OCI-LY1 (cell line): Measurements from ENCODE around the gene PPM1N.

ENCODE experiments used
- EZH2 ChIP-seq: fragments of 200-600 bp; sonication (generic), shearing (Covaris generic); IDR thresholded peaks from 2 replicates; pipeline ENCODE4 v1.8.0; 2017; ENCODE audit warnings: borderline replicate concordance, mixed run types, mild to moderate bottlenecking, antibody characterized with exemption, low read length, moderate library complexity, mixed read lengths
- TF ChIP-seq, protein P1 (sequence below): fragments of 200-600 bp; sonication (generic), shearing (Covaris generic); IDR thresholded peaks from 2 replicates; pipeline ENCODE4 v1.5.1; 2017; ENCODE audit warnings: mild to moderate bottlenecking, antibody characterized with exemption, low read length, moderate library complexity, mixed read lengths

DNA sequence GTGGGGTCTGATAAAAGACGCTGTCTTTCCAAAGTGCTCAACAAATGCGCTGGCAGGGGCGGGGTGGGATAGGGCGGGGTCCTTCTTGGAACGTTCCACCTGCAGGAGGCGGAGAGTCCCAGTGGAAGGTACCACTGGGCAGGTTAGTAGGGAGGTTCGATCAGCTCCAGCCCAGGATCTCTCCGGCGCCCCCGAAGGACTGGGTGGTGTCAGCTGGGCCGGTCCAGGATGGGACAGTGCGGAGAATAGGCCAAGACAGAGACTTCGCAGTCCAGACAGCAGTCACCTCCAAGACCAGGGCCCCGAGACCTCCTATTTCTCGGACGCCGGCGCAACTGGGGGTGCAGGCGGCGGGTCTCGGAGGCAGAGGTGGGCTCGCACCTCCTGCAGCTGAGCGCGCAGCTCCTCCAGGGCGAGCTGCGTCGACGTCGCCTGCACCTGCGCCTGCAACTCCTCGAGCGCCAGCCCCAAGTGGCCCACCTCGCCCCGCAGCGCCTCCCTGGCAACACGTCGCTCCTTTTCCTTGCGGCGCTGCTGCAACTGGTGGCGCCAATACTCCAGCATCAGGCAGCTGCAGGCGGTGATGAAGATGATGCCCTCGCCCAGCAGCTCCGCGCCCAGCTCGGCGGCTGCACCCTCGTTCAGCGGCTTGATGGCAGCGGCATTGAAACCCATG is 30.6 kb downstream of the PPM1N start:
- no peak for TF ChIP-seq EZH2
- TF ChIP-seq, protein P1, sequence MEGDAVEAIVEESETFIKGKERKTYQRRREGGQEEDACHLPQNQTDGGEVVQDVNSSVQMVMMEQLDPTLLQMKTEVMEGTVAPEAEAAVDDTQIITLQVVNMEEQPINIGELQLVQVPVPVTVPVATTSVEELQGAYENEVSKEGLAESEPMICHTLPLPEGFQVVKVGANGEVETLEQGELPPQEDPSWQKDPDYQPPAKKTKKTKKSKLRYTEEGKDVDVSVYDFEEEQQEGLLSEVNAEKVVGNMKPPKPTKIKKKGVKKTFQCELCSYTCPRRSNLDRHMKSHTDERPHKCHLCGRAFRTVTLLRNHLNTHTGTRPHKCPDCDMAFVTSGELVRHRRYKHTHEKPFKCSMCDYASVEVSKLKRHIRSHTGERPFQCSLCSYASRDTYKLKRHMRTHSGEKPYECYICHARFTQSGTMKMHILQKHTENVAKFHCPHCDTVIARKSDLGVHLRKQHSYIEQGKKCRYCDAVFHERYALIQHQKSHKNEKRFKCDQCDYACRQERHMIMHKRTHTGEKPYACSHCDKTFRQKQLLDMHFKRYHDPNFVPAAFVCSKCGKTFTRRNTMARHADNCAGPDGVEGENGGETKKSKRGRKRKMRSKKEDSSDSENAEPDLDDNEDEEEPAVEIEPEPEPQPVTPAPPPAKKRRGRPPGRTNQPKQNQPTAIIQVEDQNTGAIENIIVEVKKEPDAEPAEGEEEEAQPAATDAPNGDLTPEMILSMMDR, result no peak
